Neural cell (in vitro differentiated cells): ENCODE data around the gene MTRF1L. TPM values are rescaled to one million over a fixed set of nuclear protein-coding genes. Genes with fewer than 3 reads are reported as not detected.

ENCODE experiments used
- H2AFZ ChIP-seq: fragments of 200-600, 300-800 bp; sonication (generic), shearing (Covaris generic); 2 replicates; pipeline ENCODE4 v1.6.0; 2014; ENCODE audit warnings: low read depth, mild to moderate bottlenecking, antibody characterized with exemption, low read length, moderate library complexity
- H3F3A ChIP-seq: fragments of 200-600 bp; shearing (Covaris generic); 2 replicates; pipeline ENCODE4 v1.6.1; 2016; ENCODE audit warnings: mild to moderate bottlenecking, moderate library complexity, mixed read lengths, antibody characterized with exemption, low read length; ENCODE audit not compliant: insufficient read depth, poor library complexity, severe bottlenecking
- H3K27ac ChIP-seq: fragments of 200-600, 300-800 bp; sonication (generic), shearing (Covaris generic); 2 replicates; pipeline ENCODE4 v1.5.1; 2014; ENCODE audit warnings: mild to moderate bottlenecking, low read length, moderate library complexity
- H3K27me3 ChIP-seq: fragments of 300-800, 200-600 bp; sonication (generic), shearing (Covaris generic); 2 replicates; pipeline ENCODE4 v1.6.0; 2014; ENCODE audit warnings: mild to moderate bottlenecking, low read depth, low read length, moderate library complexity; ENCODE audit not compliant: insufficient read depth
- H3K36me3 ChIP-seq: fragments of 300-800, 200-600 bp; sonication (generic), shearing (Covaris generic); 2 replicates; pipeline ENCODE4 v1.5.1; 2014; ENCODE audit warnings: mild to moderate bottlenecking, antibody characterized with exemption, low read length, moderate library complexity; ENCODE audit not compliant: insufficient read depth
- H3K4me2 ChIP-seq: fragments of 300-800, 200-600 bp; sonication (generic), shearing (Covaris generic); 2 replicates; pipeline ENCODE4 v1.6.0; 2014; ENCODE audit warnings: mild to moderate bottlenecking, low read length
- H3K4me3 ChIP-seq: fragments of 300-800, 200-600 bp; sonication (generic), shearing (Covaris generic); 2 replicates; pipeline ENCODE4 v1.5.1; 2014; ENCODE audit warnings: mild to moderate bottlenecking, low read length, moderate library complexity
- H3K79me2 ChIP-seq: fragments of 200-600 bp; shearing (Covaris generic); replicated peaks from 2 replicates; pipeline ENCODE4 v1.6.0; 2014; ENCODE audit warnings: mild to moderate bottlenecking, low read length, moderate library complexity; ENCODE audit not compliant: insufficient read depth
- H3K9ac ChIP-seq: fragments of 300-800, 200-600 bp; sonication (generic), shearing (Covaris generic); 2 replicates; pipeline ENCODE4 v1.6.1; 2016; ENCODE audit warnings: mild to moderate bottlenecking, low read length, mixed read lengths
- H3K9me2 ChIP-seq: fragments of 200-600 bp; shearing (Covaris generic); 2 replicates; pipeline ENCODE4 v1.6.1; 2016; ENCODE audit warnings: mild to moderate bottlenecking, low read length, mixed read lengths; ENCODE audit not compliant: insufficient read depth
- H3K9me3 ChIP-seq: fragments of 200-600, 300-800 bp; sonication (generic), shearing (Covaris generic); 2 replicates; pipeline ENCODE4 v1.6.1; 2016; ENCODE audit warnings: mild to moderate bottlenecking, mixed run types, low read length, moderate library complexity, mixed read lengths
- H4K20me1 ChIP-seq: fragments of 200-600 bp; shearing (Covaris generic); 2 replicates; pipeline ENCODE4 v1.6.1; 2016; ENCODE audit warnings: mild to moderate bottlenecking, mixed run types; ENCODE audit not compliant: insufficient read depth
- CTCF ChIP-seq: fragments of 450-650 bp; IDR thresholded peaks from 2 replicates; pipeline ENCODE4 v1.5.1; 2014; ENCODE audit warnings: antibody characterized with exemption, mild to moderate bottlenecking, moderate library complexity; ENCODE audit not compliant: poor library complexity, severe bottlenecking
- EP300 ChIP-seq: fragments of 450-650 bp; conservative IDR thresholded peaks from 2 replicates; pipeline ENCODE4 v1.6.1; 2014; ENCODE audit warnings: antibody characterized with exemption, mild to moderate bottlenecking, moderate library complexity; ENCODE audit not compliant: poor library complexity, severe bottlenecking
- EZH2 ChIP-seq: fragments of 200-600, 300-800 bp; shearing (Covaris generic), sonication (generic); IDR thresholded peaks from 2 replicates; pipeline ENCODE4 v1.6.1; 2014; ENCODE audit warnings: antibody characterized with exemption, low read length, borderline replicate concordance, mild to moderate bottlenecking; ENCODE audit not compliant: insufficient read depth, poor library complexity, severe bottlenecking
- MXI1 ChIP-seq: fragments of 450-650 bp; conservative IDR thresholded peaks from 2 replicates; pipeline ENCODE4 v1.6.1; 2014; ENCODE audit warnings: antibody characterized with exemption, mild to moderate bottlenecking; ENCODE audit not compliant: poor library complexity, severe bottlenecking
- POLR2AphosphoS5 ChIP-seq: IDR thresholded peaks from 2 replicates; pipeline ENCODE4 v1.6.1; 2012
- RAD21 ChIP-seq: fragments of 450-650 bp; conservative IDR thresholded peaks from 2 replicates; pipeline ENCODE4 v1.6.1; 2014; ENCODE audit warnings: antibody characterized with exemption, mild to moderate bottlenecking, moderate library complexity
- REST ChIP-seq: IDR thresholded peaks from 2 replicates; pipeline ENCODE4 v1.6.1; 2012; ENCODE audit warnings: borderline replicate concordance
- SMC3 ChIP-seq: fragments of 450-650 bp; conservative IDR thresholded peaks from 2 replicates; pipeline ENCODE4 v1.6.1; 2014; ENCODE audit warnings: antibody characterized with exemption, mild to moderate bottlenecking, moderate library complexity; ENCODE audit not compliant: poor library complexity
- TAF1 ChIP-seq: IDR thresholded peaks from 2 replicates; pipeline ENCODE4 v1.6.1; 2012; ENCODE audit warnings: low read depth
- polyA plus RNA-seq: library from polyadenylated mRNA; depleted of rRNA; stranded (reverse); fragments of >200 nt; gene quantifications from 2 replicates; pipeline ENCODE4 v1.2.3, GENCODE V29; 2014

MTRF1L gene
- polyA plus RNA-seq, 1 donor from 2014 or later, result 14.0 TPM

GRCh38 chr6:152959333-152959732 lies 43.2 kb downstream of the MTRF1L start:
- no peaks in the 10 kb centered on the region for H4K20me1 ChIP-seq
- H3K9me3 ChIP-seq, result no peaks in the 10 kb centered on the region
- no peaks in the 10 kb centered on the region for H3K79me2 ChIP-seq
- H3K4me2 ChIP-seq, result no peak overlapping the region
- H3K9ac ChIP-seq, result no peak overlapping the region
- no peaks in the 10 kb centered on the region for H3F3A ChIP-seq
- no peaks in the 10 kb centered on the region for H3K27me3 ChIP-seq
- H3K27ac ChIP-seq, result no peak overlapping the region
- H3K36me3 ChIP-seq, result no peaks in the 10 kb centered on the region
- no peak overlapping the region for H2AFZ ChIP-seq
- no peaks in the 10 kb centered on the region for H3K9me2 ChIP-seq
- TF ChIP-seq SMC3, result no peak
- TF ChIP-seq RAD21, result no peak
- no peak for TF ChIP-seq MXI1
- no peak for TF ChIP-seq CTCF
- TF ChIP-seq EP300, result no peak
- no peak for TF ChIP-seq EZH2
- no peak for TF ChIP-seq POLR2AphosphoS5
- TF ChIP-seq TAF1, result no peak
- no peak for TF ChIP-seq REST
- no peak overlapping the region for H3K4me3 ChIP-seq

GRCh38 chr6:152957796-152958195 lies 44.7 kb downstream of the MTRF1L start:
- H3K9me2 ChIP-seq, result no peaks in the 10 kb centered on the region
- H2AFZ ChIP-seq, result no peak overlapping the region
- H3K9ac ChIP-seq, result no peak overlapping the region
- H3F3A ChIP-seq, result no peaks in the 10 kb centered on the region
- H3K4me3 ChIP-seq, result no peak overlapping the region
- H3K27ac ChIP-seq, result no peak overlapping the region
- H3K79me2 ChIP-seq, result no peaks in the 10 kb centered on the region
- no peaks in the 10 kb centered on the region for H3K9me3 ChIP-seq
- H3K4me2 ChIP-seq, result no peak overlapping the region
- H3K36me3 ChIP-seq, result no peaks in the 10 kb centered on the region
- H3K27me3 ChIP-seq, result no peaks in the 10 kb centered on the region
- TF ChIP-seq REST (no peak), CTCF (no peak), POLR2AphosphoS5 (no peak), TAF1 (no peak), SMC3 (no peak), RAD21 (no peak), MXI1 (no peak), EZH2 (no peak), EP300 (no peak)
- H4K20me1 ChIP-seq, result no peaks in the 10 kb centered on the region
